Omental fat pad (tissue), 4 donors: ENCODE results near the gene PLEKHN1. TPM values are rescaled to one million over a fixed set of nuclear protein-coding genes. Genes with fewer than 3 reads are reported as not detected.

Source experiments
- ATAC-seq: fragments of 150-250 bp; one replicate; pipeline ENCODE4 v1.9.1; 2016; ENCODE audit warnings: mild to moderate bottlenecking, moderate library complexity; ENCODE audit not compliant: low FRiP score
- DNase-seq: peaks from one replicate; pipeline ENCODE4 v3.0.0-alpha.2; 2019; ENCODE audit warnings: low spot score
- total RNA-seq, 4 donors: library from RNA; depleted of rRNA; stranded (reverse); fragments of >200 nt; gene quantifications; one replicate each; pipeline ENCODE4 v1.1.0, GENCODE V29; 2016
- TF ChIP-seq, protein P1 (sequence below), 3 donors: fragments of 450-650 bp; IDR thresholded peaks; one replicate each; pipeline ENCODE4 v1.5.1; 2016 to 2017; ENCODE audit warnings: antibody characterized with exemption in 3 of 3, mild to moderate bottlenecking in 3 of 3, moderate library complexity in 2 of 3

The PLEKHN1 gene
- total RNA-seq, 4 donors from 2014 or later = 0.19 to 0.48 (median 0.25) TPM; not detected in 1

DNA sequence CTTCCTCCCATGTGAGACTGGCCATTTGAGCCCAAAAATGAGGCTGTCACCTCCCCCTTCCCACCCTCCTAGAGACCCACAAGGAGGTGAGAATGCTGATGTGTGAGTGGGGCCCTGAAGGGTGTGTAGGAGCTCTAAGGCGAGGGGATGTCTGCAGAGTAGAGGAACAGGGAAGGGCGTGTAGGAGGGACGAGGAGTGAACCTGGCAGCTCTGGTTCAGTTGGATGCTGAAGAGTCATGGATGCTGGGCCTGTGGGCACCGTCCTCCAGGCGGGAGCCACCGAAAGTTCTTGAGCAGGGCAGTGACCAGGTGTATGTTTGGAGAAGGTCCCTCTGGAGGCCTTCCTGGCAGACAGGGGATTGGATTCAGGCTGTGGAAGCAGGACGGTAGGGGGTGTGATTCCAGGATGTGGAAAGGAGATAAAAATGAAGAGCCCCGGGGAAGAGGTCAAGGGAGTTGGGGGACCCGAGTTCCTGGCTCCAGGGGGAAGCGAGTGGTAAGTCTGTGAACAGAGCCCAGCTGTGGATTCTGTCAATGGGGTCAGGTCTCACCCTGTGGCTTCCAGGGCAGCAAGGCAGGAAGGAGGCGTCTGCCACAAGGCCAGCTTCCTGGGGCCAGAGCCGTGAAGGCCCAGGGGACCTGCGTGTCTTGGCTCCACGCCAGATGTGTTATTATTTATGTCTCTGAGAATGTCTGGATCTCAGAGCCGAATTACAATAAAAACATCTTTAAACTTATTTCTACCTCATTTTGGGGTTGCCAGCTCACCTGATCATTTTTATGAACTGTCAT, 34.7 kb upstream of the PLEKHN1 start:
- DNase-seq (no peak), ATAC-seq (no peak)
- TF ChIP-seq, protein P1, sequence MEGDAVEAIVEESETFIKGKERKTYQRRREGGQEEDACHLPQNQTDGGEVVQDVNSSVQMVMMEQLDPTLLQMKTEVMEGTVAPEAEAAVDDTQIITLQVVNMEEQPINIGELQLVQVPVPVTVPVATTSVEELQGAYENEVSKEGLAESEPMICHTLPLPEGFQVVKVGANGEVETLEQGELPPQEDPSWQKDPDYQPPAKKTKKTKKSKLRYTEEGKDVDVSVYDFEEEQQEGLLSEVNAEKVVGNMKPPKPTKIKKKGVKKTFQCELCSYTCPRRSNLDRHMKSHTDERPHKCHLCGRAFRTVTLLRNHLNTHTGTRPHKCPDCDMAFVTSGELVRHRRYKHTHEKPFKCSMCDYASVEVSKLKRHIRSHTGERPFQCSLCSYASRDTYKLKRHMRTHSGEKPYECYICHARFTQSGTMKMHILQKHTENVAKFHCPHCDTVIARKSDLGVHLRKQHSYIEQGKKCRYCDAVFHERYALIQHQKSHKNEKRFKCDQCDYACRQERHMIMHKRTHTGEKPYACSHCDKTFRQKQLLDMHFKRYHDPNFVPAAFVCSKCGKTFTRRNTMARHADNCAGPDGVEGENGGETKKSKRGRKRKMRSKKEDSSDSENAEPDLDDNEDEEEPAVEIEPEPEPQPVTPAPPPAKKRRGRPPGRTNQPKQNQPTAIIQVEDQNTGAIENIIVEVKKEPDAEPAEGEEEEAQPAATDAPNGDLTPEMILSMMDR (IDR thresholded peaks at IDR 0.05) = no peak

DNA sequence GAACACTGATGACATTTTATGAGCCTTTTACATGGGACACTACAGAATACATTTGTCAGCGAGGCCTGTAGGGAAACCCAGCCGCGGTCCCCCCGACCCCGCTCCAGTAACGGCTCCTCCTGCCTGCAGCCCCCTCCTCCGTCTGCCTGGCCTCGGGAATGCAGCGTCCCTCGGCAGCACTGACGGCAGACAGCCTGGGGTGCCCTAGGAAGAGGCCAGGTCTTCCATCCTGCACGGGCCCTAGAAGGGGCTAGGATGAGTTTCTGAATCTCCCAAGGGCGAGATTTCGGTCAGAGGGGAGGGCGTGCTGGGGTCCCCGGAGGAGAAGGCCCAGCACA, 34.1 kb upstream of the PLEKHN1 start:
- no peak for DNase-seq
- TF ChIP-seq, protein P1 (IDR thresholded peaks at IDR 0.05) = no peak
- ATAC-seq = no peak

DNA sequence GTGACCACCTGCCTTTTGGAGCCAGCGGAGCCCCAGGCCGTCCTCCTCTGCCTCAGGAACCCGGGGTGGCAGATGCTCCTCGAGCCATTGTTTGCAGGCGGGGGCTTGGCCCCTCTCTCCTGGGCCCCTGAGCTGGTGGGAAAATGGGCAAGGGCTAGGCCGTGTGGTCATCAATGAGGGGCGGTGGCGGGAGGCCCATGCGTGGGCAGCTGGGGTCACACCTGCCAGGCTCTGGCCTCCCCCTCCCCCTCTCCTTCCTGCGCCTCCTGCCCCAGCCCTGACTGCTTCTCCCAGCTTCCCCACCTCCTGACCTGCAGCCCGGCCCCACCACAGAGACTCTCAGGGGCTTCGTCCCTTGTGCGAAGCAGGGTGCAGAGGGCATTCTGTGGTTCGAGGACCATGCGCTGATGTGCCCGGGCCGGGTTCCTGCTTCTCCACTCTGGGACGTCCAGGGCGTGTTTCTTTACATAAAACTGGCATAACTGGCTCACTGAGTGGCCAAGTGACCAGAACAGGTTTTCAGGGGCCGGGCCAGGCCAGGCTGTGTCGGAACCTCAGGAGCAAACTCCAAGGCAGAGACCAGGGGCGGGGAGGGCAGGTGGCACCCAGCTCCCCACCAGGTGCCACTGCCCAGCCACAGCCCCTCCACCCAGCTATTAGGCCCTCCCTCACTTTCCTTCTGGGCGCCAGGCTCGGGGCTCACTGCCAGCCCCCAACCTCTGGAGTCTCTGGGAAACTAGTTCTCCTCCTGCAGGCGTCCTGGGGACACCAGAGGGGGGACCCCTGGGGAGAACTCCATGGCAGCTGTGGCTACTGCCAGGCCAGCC, 33.3 kb upstream of the PLEKHN1 start:
- DNase-seq (no peak), ATAC-seq (no peak)
- TF ChIP-seq, protein P1 (IDR thresholded peaks at IDR 0.05) = no peak

DNA sequence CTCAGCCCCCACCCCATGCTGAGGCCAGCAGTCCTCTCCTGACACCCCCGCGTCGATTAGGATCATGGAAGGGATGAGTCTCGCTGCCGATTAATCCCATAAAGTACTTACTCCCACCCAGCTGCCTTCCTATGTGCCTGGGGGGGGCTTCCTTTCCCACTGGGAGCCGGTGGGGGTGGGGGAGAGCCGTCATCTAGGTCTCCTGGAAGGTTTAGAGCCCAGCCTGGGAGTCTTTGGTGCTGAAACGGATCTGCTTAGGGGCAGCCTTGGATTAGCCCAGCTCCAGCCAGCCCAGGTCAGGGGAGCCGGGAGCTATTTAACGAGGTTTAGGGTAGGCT, 32.7 kb upstream of the PLEKHN1 start:
- TF ChIP-seq, protein P1 (IDR thresholded peaks at IDR 0.05) = no peak
- DNase-seq (no peak), ATAC-seq (no peak)

DNA sequence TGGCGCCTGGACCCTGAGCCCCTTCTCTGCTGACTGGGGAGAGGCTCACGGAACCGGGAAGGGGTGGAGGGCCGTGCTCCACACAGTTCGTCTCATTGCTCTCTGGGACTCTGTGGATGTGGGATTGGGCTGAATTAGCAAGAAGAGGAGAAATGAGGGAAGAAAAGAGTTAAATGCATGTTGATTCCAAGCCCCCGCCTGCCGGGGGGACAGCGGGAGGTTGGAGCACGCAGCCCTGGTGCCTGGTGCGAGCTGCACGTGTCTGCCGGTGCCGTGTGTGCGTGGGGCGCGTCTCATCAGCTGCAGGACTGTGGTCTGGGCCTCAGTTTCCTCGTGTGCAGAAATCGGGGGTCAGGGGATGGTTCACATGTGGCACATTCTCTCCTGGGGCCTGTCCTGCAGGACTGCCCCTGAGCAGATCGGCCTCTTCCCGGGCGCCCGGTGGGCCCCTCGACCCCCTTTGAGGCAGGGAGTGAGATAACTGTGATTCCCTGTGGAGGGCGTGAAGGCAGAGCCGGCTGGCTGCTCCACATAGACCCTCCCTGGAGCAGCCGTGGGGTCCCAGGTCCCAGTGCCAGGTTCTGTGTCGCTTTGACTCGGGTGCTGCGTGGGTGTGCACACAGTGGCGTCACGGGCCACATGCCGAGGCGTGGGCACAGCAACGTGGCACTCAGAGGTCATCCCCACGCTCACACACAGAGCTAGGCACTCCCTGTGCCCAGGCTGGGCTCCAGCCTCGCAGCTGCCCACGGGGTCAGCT, 31.1 kb upstream of the PLEKHN1 start:
- ATAC-seq (no peak), DNase-seq (no peak)
- TF ChIP-seq, protein P1 (IDR thresholded peaks at IDR 0.05) = no peak

DNA sequence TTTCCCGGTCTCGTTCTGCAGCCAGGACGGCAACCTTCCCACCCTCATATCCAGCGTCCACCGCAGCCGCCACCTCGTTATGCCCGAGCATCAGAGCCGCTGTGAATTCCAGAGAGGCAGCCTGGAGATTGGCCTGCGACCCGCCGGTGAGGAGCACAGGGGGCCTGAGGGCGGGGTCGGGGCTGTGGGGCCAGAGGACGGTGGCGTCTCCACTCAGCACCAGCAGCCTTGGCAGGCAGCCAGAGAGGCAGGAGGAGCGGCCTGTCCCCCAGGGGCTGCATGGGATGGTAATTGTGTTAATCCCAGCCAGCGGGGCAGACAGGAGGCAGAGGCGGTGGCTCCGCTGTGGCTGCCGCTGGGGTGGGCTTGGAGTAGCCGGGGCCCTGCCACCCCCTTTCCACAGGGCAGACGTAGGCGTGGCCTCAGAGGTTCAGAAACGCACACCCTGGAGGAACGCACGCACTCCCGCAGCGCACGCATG, 30.5 kb upstream of the PLEKHN1 start:
- TF ChIP-seq, protein P1 (IDR thresholded peaks at IDR 0.05) = no peak
- ATAC-seq (no peak), DNase-seq (no peak)
